Heart left ventricle (tissue), 16 donors: ENCODE results near the gene TBL1X. TPM values are rescaled to one million over a fixed set of nuclear protein-coding genes. Genes with fewer than 3 reads are reported as not detected.

Experiments
- ATAC-seq, 4 donors: fragments of 200-7000 bp; cut with Tn5 transposase; one replicate each; pipeline ENCODE4 v1.9.1; 2020 to 2022; ENCODE audit warnings: moderate library complexity in 4 of 4, mild to moderate bottlenecking in 3 of 4, moderate number of reproducible peaks in 1 of 4
- DNase-seq, 5 donors: peaks; one replicate each; pipeline ENCODE4 v3.0.0-alpha.2; 2020
- H3K27ac ChIP-seq, 12 donors: fragments of 200-600 bp; sonication (generic) in 4 of 12; one replicate each; pipeline versions ENCODE4 v1.5.0 to v1.8.0; 2016 to 2022; ENCODE audit warnings: mild to moderate bottlenecking in 2 of 12
- H3K27me3 ChIP-seq, 9 donors: fragments of 200-600 bp; sonication (generic) in 2 of 9; one replicate each; pipeline versions ENCODE4 v1.5.1 to v1.8.0; 2016 to 2022; ENCODE audit warnings: mild to moderate bottlenecking in 3 of 9
- H3K36me3 ChIP-seq, 9 donors: fragments of 200-600 bp; sonication (generic) in 2 of 9; one replicate each; pipeline versions ENCODE4 v1.5.0 to v1.8.0; 2018 to 2022; ENCODE audit warnings: mild to moderate bottlenecking in 2 of 9
- H3K4me1 ChIP-seq, 12 donors: fragments of 200-600 bp; sonication (generic) in 4 of 12; one replicate each; pipeline versions ENCODE4 v1.5.0 to v1.8.0; 2016 to 2022; ENCODE audit warnings: mild to moderate bottlenecking in 3 of 12
- H3K4me3 ChIP-seq, 12 donors: fragments of 200-600 bp; sonication (generic) in 4 of 12; one replicate each; pipeline versions ENCODE4 v1.5.0 to v1.8.0; 2017 to 2022; ENCODE audit warnings: mild to moderate bottlenecking in 9 of 12, moderate library complexity in 4 of 12
- H3K9me3 ChIP-seq, 12 donors: fragments of 200-600 bp; sonication (generic) in 4 of 12; one replicate each; pipeline versions ENCODE4 v1.5.0 to v1.8.0; 2016 to 2022; ENCODE audit warnings: mild to moderate bottlenecking in 1 of 12
- CTCF ChIP-seq, 12 donors: fragments of 200-600 bp; sonication (generic) in 4 of 12; IDR thresholded peaks; one replicate each; pipeline versions ENCODE4 v1.5.0 to v1.8.0; 2018 to 2022; ENCODE audit warnings: antibody characterized with exemption in 12 of 12, mild to moderate bottlenecking in 5 of 12
- POLR2A ChIP-seq, 2 donors: fragments of 450-650 bp; IDR thresholded peaks; one replicate each; pipeline ENCODE4 v1.6.1; 2017; ENCODE audit warnings: antibody characterized with exemption in 2 of 2, mild to moderate bottlenecking in 2 of 2, moderate library complexity in 2 of 2
- WGBS, 4 donors: extraction: QIAGEN DNeasy Blood & Tissue Kit in 2 of 4; methylation state at CpG; one replicate each; pipeline versions ENCODE4 v1.1.5 to v1.1.7; 2013 to 2018; 5-methylcytosine and 5-hydroxymethylcytosine counted together
- intact Hi-C, 10 donors: fragments of 100-400 bp; cut with DNase I; formaldehyde crosslinking; loops; one replicate each; pipeline versions ENCODE4 v1.11.1 to v1.14.2; 2022
- polyA plus RNA-seq, 2 donors: library from polyadenylated mRNA; stranded (reverse); fragments of 200-250 nt; gene quantifications; one replicate each; pipeline ENCODE4 v1.2.3, GENCODE V29; 2013
- total RNA-seq, 9 donors: library from RNA; depleted of rRNA in 2 of 9; stranded (reverse); fragments of >200 nt in 2 of 9; fragmentation: NEBNext Ultra II Directional in 3 of 9; extraction: Animal tissue kit (Norgen Biotek cat#: 25700) in 3 of 9; gene quantifications; one replicate each; pipeline versions ENCODE4 v1.1.0 to v1.2.4, GENCODE V29; 2016 to 2023
- donor health status: ischemic (EF 13 %, LVEDD 7.1; RV severe dilation, severe dysfunction).
- donor health status: healthy with polysubstance abuse.
- donor health status: DM: no; HTN: yes; CAD: no.
- donor health status: DM: no; HTN: no; CAD: no.
- donor health status: ischemic (EF 25% LVEDD 6.9; RV normal size, moderate dysfunction).
- donor health status: ischemic (EF 25% LVEDD 5.7; RV mildly dilated, moderate dysfunction).
- donor health status: healthy.
- donor health status: DM: yes; HTN: yes; CAD: no.
- donor health status: ischemic (EF 35%, LVEDD 5.7; RV mildly dilated, moderate dysfunction).
- donor health status: nonischemic (EF 11% LVEDD 7.7; RV severe dilation, severe dysfunction).
- donor health status: DM: yes; HTN: yes; CAD: no.
- donor health status: PGD.
- donor health status: ischemic (EF 29% LVEDD 5.4; RV normal size, mild dysfunction).
- donor health status: nonischemic (EF 23%, LVEDD 6.1; RV moderate dilation, normal function).

TBL1X gene
- total and polyA plus RNA-seq, 11 donors = 2.4 to 30.7 (median 9.7) TPM

GRCh38 chrX:9539605-9540387 lies 74.9 kb downstream of the TBL1X start:
- intact Hi-C loops = no loop called here
- H3K4me1 ChIP-seq = peaks cover 0 to 8% (median 5%) of the 10 kb centered on the region in 12 donors
- no peak for TF ChIP-seq CTCF (IDR thresholded peaks at IDR 0.05)
- TF ChIP-seq POLR2A (IDR thresholded peaks at IDR 0.05) = no peak
- ATAC-seq (no peak), DNase-seq (no peak)
- H3K9me3 ChIP-seq = no peaks in the 10 kb centered on the region
- H3K36me3 ChIP-seq = no peaks in the 10 kb centered on the region
- H3K27me3 ChIP-seq = no peaks in the 10 kb centered on the region
- no peak overlapping the region for H3K4me3 ChIP-seq
- H3K27ac ChIP-seq = no peak overlapping the region
- 68 to 86% (median 81%) methylated on average over 5 of the region's 5 CpGs for WGBS, 4 donors

- H3K27me3 ChIP-seq = peaks cover 0 to 4% (median 0%) of the 10 kb centered on the region in 9 donors
- H3K4me1 ChIP-seq = no peaks in the 10 kb centered on the region
- H3K9me3 ChIP-seq = no peaks in the 10 kb centered on the region
- no peaks in the 10 kb centered on the region for H3K36me3 ChIP-seq
- DNase-seq = no peak
- ATAC-seq = no peak
- H3K27ac ChIP-seq = no peak overlapping the region
- intact Hi-C loops = no loop called here
- no peak for TF ChIP-seq POLR2A (IDR thresholded peaks at IDR 0.05)
- TF ChIP-seq CTCF (IDR thresholded peaks at IDR 0.05) = no peak
- no peak overlapping the region for H3K4me3 ChIP-seq
- WGBS, 4 donors = 75 to 82% (median 80%) methylated on average over 13 of the region's 13 CpGs
Measured at GRCh38 chrX:9542106-9542760, 77.4 kb downstream of the TBL1X start.

GRCh38 chrX:9542761-9543111 lies 77.9 kb downstream of the TBL1X start:
- Histone ChIP-seq H3K4me1 (no peaks in the 10 kb centered on the region), H3K9me3 (no peaks in the 10 kb centered on the region), H3K4me3 (no peak overlapping the region), H3K27ac (no peak overlapping the region), H3K27me3 (peaks cover 0 to 4% (median 0%) of the 10 kb centered on the region in 9 donors), H3K36me3 (no peaks in the 10 kb centered on the region)
- peak in 3 of 4 donors; percentile 76 to 84 (median 83) for ATAC-seq
- DNase-seq = no peak
- 58 to 67% (median 62%) methylated on average over 12 of the region's 12 CpGs for WGBS, 4 donors
- TF ChIP-seq CTCF (IDR thresholded peaks at IDR 0.05) = no peak
- no peak for TF ChIP-seq POLR2A (IDR thresholded peaks at IDR 0.05)
- intact Hi-C loops = no loop called here

- DNase-seq (no peak), ATAC-seq (no peak)
- intact Hi-C loops = no loop called here
- Histone ChIP-seq H3K4me3 (no peak overlapping the region), H3K4me1 (peaks cover 0 to 3% (median 0%) of the 10 kb centered on the region in 12 donors), H3K9me3 (no peaks in the 10 kb centered on the region), H3K36me3 (no peaks in the 10 kb centered on the region), H3K27ac (no peak overlapping the region), H3K27me3 (no peaks in the 10 kb centered on the region)
- TF ChIP-seq CTCF (IDR thresholded peaks at IDR 0.05) (no peak), POLR2A (IDR thresholded peaks at IDR 0.05) (no peak)
- WGBS, 4 donors = 70 to 86% (median 81%) methylated on average over 2 of the region's 2 CpGs
Measured at GRCh38 chrX:9555354-9555753, 90.5 kb downstream of the TBL1X start.
